IPS DF 6.9 (cell line): ENCODE measurements around the gene GCNT1.
"Not testable (repeated sequence)": the region's sequence is repeated elsewhere in the genome, so short reads cannot be mapped to it uniquely, and the experiment has no call there.

Experiments used
- DNase-seq: peaks from one replicate; pipeline ENCODE4 v3.0.0-alpha.2; 2013; ENCODE audit warnings: low read depth, low spot score
- H3K27ac ChIP-seq: one replicate; pipeline ENCODE4 v1.5.1; 2013; ENCODE audit warnings: low read length, control low read depth
- H3K27me3 ChIP-seq: 2 replicates; pipeline ENCODE4 v1.6.1; 2013; ENCODE audit warnings: mild to moderate bottlenecking, low read length; ENCODE audit not compliant: control insufficient read depth, insufficient read depth
- H3K36me3 ChIP-seq: 2 replicates; pipeline ENCODE4 v1.6.1; 2013; ENCODE audit warnings: low read length; ENCODE audit not compliant: control insufficient read depth, insufficient read depth
- H3K4me1 ChIP-seq: 2 replicates; pipeline ENCODE4 v1.6.1; 2013; ENCODE audit warnings: low read length; ENCODE audit not compliant: control insufficient read depth, insufficient read depth
- H3K4me3 ChIP-seq: 2 replicates; pipeline ENCODE4 v1.5.1; 2013; ENCODE audit warnings: mild to moderate bottlenecking, low read length
- H3K9me3 ChIP-seq: 2 replicates; pipeline ENCODE4 v1.6.1; 2013; ENCODE audit warnings: low read length, inconsistent platforms; ENCODE audit not compliant: control insufficient read depth, insufficient read depth
- WGBS: extraction: QIAGEN DNeasy Blood & Tissue Kit; methylation state at CpG from one replicate; pipeline ENCODE4 v1.1.7; 2013; ENCODE audit warnings: mixed read lengths, missing lambda C conversion rate; ENCODE audit not compliant: insufficient read length, insufficient coverage; 5-methylcytosine and 5-hydroxymethylcytosine counted together

GCNT1 gene

GRCh38 chr9:76531231-76531780, 72.3 kb downstream of the GCNT1 start:
- Histone ChIP-seq H3K4me1 (no peaks in the 10 kb centered on the region; the same call in 1 of the 2 replicates), H3K4me3 (no peak overlapping the region), H3K27ac (no peak overlapping the region), H3K9me3 (no peaks in the 10 kb centered on the region), H3K27me3 (no peaks in the 10 kb centered on the region), H3K36me3 (no peaks in the 10 kb centered on the region)
- WGBS = no CpG with 5 or more reads among the region's 3 CpGs
- no peak for DNase-seq

- H3K27ac ChIP-seq, DNase-seq, H3K36me3 ChIP-seq, H3K4me3 ChIP-seq, H3K4me1 ChIP-seq, H3K27me3 ChIP-seq, H3K9me3 ChIP-seq: not testable (repeated sequence)
- no CpG with 5 or more reads among the region's 4 CpGs for WGBS
These were observed 73.9 kb downstream of the GCNT1 start for GRCh38 chr9:76532877-76533276.

- DNase-seq = no peak
- no peaks in the 10 kb centered on the region for H3K9me3 ChIP-seq
- H3K27ac ChIP-seq = no peak overlapping the region
- H3K27me3 ChIP-seq = no peaks in the 10 kb centered on the region
- WGBS = no CpG with 5 or more reads among the region's 1 CpG
- H3K4me3 ChIP-seq = no peak overlapping the region
- H3K4me1 ChIP-seq = no peaks in the 10 kb centered on the region; the same call in 1 of the 2 replicates
- H3K36me3 ChIP-seq = no peaks in the 10 kb centered on the region
These were observed 75.0 kb downstream of the GCNT1 start for GRCh38 chr9:76534026-76534425.

- DNase-seq = no peak
- Histone ChIP-seq H3K4me1 (no peaks in the 10 kb centered on the region; the same call in 1 of the 2 replicates), H3K27ac (no peak overlapping the region), H3K36me3 (no peaks in the 10 kb centered on the region), H3K27me3 (no peaks in the 10 kb centered on the region), H3K4me3 (no peak overlapping the region), H3K9me3 (no peaks in the 10 kb centered on the region)
- WGBS = no CpG with 5 or more reads among the region's 9 CpGs
These were observed 78.2 kb downstream of the GCNT1 start for GRCh38 chr9:76537150-76537646.

GRCh38 chr9:76539180-76539579, 80.2 kb downstream of the GCNT1 start:
- Histone ChIP-seq H3K27me3 (no peaks in the 10 kb centered on the region), H3K4me3 (no peak overlapping the region), H3K27ac (no peak overlapping the region), H3K36me3 (no peaks in the 10 kb centered on the region), H3K4me1 (no peaks in the 10 kb centered on the region), H3K9me3 (no peaks in the 10 kb centered on the region)
- DNase-seq = no peak
- WGBS = no CpG with 5 or more reads among the region's 1 CpG

GRCh38 chr9:76542360-76542759, 83.4 kb downstream of the GCNT1 start:
- no peaks in the 10 kb centered on the region for H3K36me3 ChIP-seq
- no peak overlapping the region for H3K27ac ChIP-seq
- H3K27me3 ChIP-seq = no peaks in the 10 kb centered on the region
- no peaks in the 10 kb centered on the region for H3K4me1 ChIP-seq
- no peak for DNase-seq
- no CpG with 5 or more reads among the region's 5 CpGs for WGBS
- no peak overlapping the region for H3K4me3 ChIP-seq
- no peaks in the 10 kb centered on the region for H3K9me3 ChIP-seq

- Histone ChIP-seq H3K4me1 (no peaks in the 10 kb centered on the region), H3K36me3 (no peaks in the 10 kb centered on the region), H3K27me3 (no peaks in the 10 kb centered on the region), H3K4me3 (no peak overlapping the region), H3K27ac (no peak overlapping the region), H3K9me3 (no peaks in the 10 kb centered on the region)
- no peak for DNase-seq
- WGBS = no CpG with 5 or more reads among the region's 2 CpGs
These were observed 86.2 kb downstream of the GCNT1 start for GRCh38 chr9:76545191-76545590.

GRCh38 chr9:76552181-76552580, 93.2 kb downstream of the GCNT1 start:
- WGBS = no CpG with 5 or more reads among the region's 1 CpG
- Histone ChIP-seq H3K4me3 (no peak overlapping the region), H3K36me3 (no peaks in the 10 kb centered on the region), H3K27me3 (no peaks in the 10 kb centered on the region), H3K27ac (no peak overlapping the region), H3K4me1 (no peaks in the 10 kb centered on the region), H3K9me3 (no peaks in the 10 kb centered on the region)
- DNase-seq = no peak

GRCh38 chr9:76552751-76553455, 93.9 kb downstream of the GCNT1 start:
- H3K4me3 ChIP-seq = no peak overlapping the region
- no peaks in the 10 kb centered on the region for H3K36me3 ChIP-seq
- H3K27me3 ChIP-seq = no peaks in the 10 kb centered on the region
- H3K4me1 ChIP-seq = no peaks in the 10 kb centered on the region
- H3K27ac ChIP-seq = no peak overlapping the region
- no peaks in the 10 kb centered on the region for H3K9me3 ChIP-seq
- no peak for DNase-seq
- WGBS = no CpG with 5 or more reads among the region's 11 CpGs

GRCh38 chr9:76553680-76554079, 94.7 kb downstream of the GCNT1 start:
- Histone ChIP-seq H3K36me3 (no peaks in the 10 kb centered on the region), H3K4me3 (no peak overlapping the region), H3K9me3 (no peaks in the 10 kb centered on the region), H3K27me3 (no peaks in the 10 kb centered on the region), H3K4me1 (no peaks in the 10 kb centered on the region), H3K27ac (no peak overlapping the region)
- DNase-seq = no peak
- no CpG with 5 or more reads among the region's 5 CpGs for WGBS
